Fibroblast of pulmonary artery (primary cell): ENCODE data around the gene RRP8.

Experiments used
- DNase-seq: peaks from one replicate; pipeline ENCODE4 v3.0.0-alpha.2; 2010; ENCODE audit warnings: low read depth
- H3K4me3 ChIP-seq: replicated peaks from 2 replicates; pipeline ENCODE4 v1.5.1; 2011; ENCODE audit warnings: low read depth, mild to moderate bottlenecking, control low read depth, low read length, moderate library complexity
- TF ChIP-seq, protein P1 (sequence below): IDR thresholded peaks from 2 replicates; pipeline ENCODE4 v1.5.1; 2011; ENCODE audit warnings: mild to moderate bottlenecking, control low read depth, low read length, inconsistent platforms; ENCODE audit errors: missing control alignments

The RRP8 gene

DNA sequence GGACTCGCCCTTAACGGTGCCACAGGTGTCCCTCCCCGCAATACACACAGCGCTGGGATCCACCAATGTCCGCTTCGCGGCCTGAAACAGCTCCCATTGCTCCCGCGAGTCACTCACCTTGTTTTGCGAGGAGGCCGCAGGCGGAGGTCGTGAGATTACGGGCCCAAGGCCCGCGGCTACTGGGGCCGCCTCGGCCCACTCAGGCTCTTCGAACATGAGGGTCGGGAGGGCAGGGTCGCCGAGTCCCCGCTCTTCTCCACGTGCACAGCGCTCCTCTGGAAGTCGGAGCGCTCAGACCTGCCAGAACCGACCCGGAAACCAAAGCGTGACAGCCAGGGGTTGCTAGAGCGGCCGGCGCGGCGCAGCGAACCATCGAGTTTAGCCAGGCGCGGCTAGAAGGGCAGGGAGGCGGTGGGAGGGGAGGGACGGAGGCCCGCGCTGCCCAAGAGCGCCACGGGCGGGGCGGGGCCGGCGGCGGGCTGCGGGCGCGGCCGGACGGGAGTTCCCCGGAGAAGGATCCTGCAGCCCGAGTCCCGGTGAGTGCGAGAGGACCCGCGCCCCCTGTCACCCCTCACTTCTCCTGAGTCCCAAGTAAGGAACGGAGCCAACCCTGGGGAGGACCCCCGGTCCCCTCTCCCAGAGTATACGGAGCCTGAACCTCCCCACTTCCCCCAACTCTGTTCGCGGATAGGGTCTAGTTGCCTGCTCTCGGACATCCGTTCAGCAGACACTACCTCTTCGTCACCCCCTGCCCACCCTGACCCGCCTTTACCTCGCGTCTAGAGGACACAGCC is at the start of gene RRP8, which contains the start of gene ILK:
Gene RRP8 (minus strand): TSS at position 330 of the 794 bp plus-strand sequence. CDS start 114 bp downstream, at position 216.
Gene ILK (plus strand): TSS at position 488 of the 794 bp plus-strand sequence. CDS start 498 bp downstream, outside the sequence.
- peak within 1 kb of the TSS; percentile 99 for H3K4me3 ChIP-seq
- DNase-seq = peak; percentile 92
- TF ChIP-seq, protein P1, sequence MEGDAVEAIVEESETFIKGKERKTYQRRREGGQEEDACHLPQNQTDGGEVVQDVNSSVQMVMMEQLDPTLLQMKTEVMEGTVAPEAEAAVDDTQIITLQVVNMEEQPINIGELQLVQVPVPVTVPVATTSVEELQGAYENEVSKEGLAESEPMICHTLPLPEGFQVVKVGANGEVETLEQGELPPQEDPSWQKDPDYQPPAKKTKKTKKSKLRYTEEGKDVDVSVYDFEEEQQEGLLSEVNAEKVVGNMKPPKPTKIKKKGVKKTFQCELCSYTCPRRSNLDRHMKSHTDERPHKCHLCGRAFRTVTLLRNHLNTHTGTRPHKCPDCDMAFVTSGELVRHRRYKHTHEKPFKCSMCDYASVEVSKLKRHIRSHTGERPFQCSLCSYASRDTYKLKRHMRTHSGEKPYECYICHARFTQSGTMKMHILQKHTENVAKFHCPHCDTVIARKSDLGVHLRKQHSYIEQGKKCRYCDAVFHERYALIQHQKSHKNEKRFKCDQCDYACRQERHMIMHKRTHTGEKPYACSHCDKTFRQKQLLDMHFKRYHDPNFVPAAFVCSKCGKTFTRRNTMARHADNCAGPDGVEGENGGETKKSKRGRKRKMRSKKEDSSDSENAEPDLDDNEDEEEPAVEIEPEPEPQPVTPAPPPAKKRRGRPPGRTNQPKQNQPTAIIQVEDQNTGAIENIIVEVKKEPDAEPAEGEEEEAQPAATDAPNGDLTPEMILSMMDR = peak; percentile 10

- no peak overlapping the region for H3K4me3 ChIP-seq
- TF ChIP-seq, protein P1 = no peak
- DNase-seq = no peak
Measured at GRCh38 chr11:6653097-6653496, 49.7 kb upstream of the RRP8 start.

DNA sequence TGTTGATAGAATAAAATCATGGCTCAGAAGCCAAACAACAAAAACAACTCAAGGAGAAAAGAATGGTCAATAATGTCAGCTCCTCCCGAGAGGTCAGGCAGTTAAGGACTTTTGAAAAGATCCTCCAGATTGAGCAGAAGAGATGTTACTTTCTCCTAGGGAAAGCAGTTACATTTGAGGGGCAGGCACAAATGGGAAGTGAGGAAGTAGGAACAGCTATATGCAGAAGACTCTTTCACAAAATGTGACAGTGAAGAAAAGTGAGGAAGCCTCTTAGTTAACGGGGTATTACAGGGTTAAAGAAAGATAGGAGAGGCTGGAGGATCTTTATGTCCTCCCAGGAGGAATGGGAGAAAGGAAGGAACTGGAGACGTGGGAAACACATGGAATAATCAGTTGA is 48.8 kb upstream of the RRP8 start:
- no peak overlapping the region for H3K4me3 ChIP-seq
- TF ChIP-seq, protein P1 = no peak
- no peak for DNase-seq

GRCh38 chr11:6650980-6651379 is 47.6 kb upstream of the RRP8 start:
- TF ChIP-seq, protein P1 = no peak
- no peak for DNase-seq
- H3K4me3 ChIP-seq = no peak overlapping the region

- H3K4me3 ChIP-seq = no peak overlapping the region
- no peak for DNase-seq
- TF ChIP-seq, protein P1 = no peak
Measured at GRCh38 chr11:6650104-6650503, 46.7 kb upstream of the RRP8 start.

DNA sequence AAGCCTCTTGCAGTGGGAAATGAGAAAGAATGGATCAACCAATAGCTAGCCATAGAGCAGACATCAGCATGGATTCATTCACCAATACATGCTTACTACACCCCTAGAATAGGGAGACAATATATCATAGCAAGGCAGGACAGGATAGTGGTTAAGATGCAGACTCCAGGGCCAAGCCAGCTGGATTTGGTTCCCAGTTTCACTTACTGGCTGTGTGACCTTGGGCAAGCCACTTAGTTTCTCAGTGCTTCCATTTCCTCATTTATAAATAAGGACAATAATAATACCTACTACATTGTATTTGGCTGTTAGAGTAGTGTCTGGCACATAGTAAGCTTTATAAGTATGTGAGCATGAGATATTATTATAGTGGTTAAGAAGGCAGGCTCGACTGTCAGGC is 45.1 kb upstream of the RRP8 start:
- no peak for DNase-seq
- TF ChIP-seq, protein P1 = no peak

DNA sequence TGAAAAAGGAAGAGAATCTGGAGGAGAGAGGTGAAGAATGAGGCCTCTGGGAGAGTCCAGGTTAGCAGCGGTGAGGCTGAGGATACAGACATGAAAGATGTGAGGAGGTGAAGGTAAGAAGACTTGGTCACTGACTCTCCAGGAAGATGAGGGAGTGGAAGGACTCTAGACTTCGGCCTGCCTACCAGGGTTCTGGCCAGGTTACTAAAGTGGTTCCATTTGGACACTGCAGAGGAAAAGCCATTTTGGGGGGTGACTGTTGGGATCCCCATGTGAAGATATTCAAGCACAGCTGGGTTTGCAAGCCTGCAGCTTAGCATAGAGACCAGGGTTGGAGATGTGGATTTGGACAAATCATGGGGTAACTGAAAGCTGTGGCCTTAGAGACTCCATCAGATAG is 44.4 kb upstream of the RRP8 start:
- TF ChIP-seq, protein P1 = no peak
- no peak overlapping the region for H3K4me3 ChIP-seq
- DNase-seq = no peak

More for the DNA sequence above, 45.1 kb upstream of the RRP8 start:
- no peak overlapping the region for H3K4me3 ChIP-seq
